ES-I3 (cell line): ENCODE results near the gene LTBP1.
"Not testable (repeated sequence)": the region's sequence is repeated elsewhere in the genome, so short reads cannot be mapped to it uniquely, and the experiment has no call there.

ENCODE experiments used
- H3K36me3 ChIP-seq: 2 replicates; pipeline ENCODE4 v1.6.1; 2013; ENCODE audit warnings: mild to moderate bottlenecking, low read length, control low read depth, moderate library complexity; ENCODE audit not compliant: insufficient read depth
- H3K4me1 ChIP-seq: 2 replicates; pipeline ENCODE4 v1.6.1; 2013; ENCODE audit warnings: mild to moderate bottlenecking, control low read depth, low read length; ENCODE audit not compliant: insufficient read depth
- H3K9ac ChIP-seq: 2 replicates; pipeline ENCODE4 v1.6.1; 2013; ENCODE audit warnings: low read depth, mild to moderate bottlenecking, low read length, moderate library complexity
- H3K9me3 ChIP-seq: 2 replicates; pipeline ENCODE4 v1.6.1; 2013; ENCODE audit warnings: mild to moderate bottlenecking, low read length, moderate library complexity; ENCODE audit not compliant: control insufficient read depth, insufficient read depth

Gene LTBP1

GRCh38 chr2:33342705-33343104, 396.0 kb downstream of the LTBP1 start:
- no peaks in the 10 kb centered on the region for H3K4me1 ChIP-seq
- no peak overlapping the region for H3K9ac ChIP-seq

GRCh38 chr2:33343387-33343895, 396.7 kb downstream of the LTBP1 start:
- Histone ChIP-seq H3K9me3 (no peaks in the 10 kb centered on the region), H3K9ac (no peak overlapping the region), H3K4me1 (no peaks in the 10 kb centered on the region), H3K36me3 (no peaks in the 10 kb centered on the region)

More at GRCh38 chr2:33342705-33343104, 396.0 kb downstream of the LTBP1 start:
- Histone ChIP-seq H3K36me3 (no peaks in the 10 kb centered on the region), H3K9me3 (no peaks in the 10 kb centered on the region)

- Histone ChIP-seq H3K4me1 (no peaks in the 10 kb centered on the region), H3K9ac (no peak overlapping the region), H3K9me3 (no peaks in the 10 kb centered on the region), H3K36me3 (no peaks in the 10 kb centered on the region)
Observed at GRCh38 chr2:33344230-33344629, 397.5 kb downstream of the LTBP1 start.

GRCh38 chr2:33347856-33348255, 401.1 kb downstream of the LTBP1 start:
- Histone ChIP-seq H3K9me3 (no peaks in the 10 kb centered on the region), H3K36me3 (no peaks in the 10 kb centered on the region), H3K9ac (no peak overlapping the region), H3K4me1 (no peaks in the 10 kb centered on the region)

GRCh38 chr2:33350632-33351031, 403.9 kb downstream of the LTBP1 start:
- Histone ChIP-seq H3K4me1 (no peaks in the 10 kb centered on the region), H3K9me3 (peaks cover 2% of the 10 kb centered on the region; the same call in 1 of the 2 replicates), H3K9ac (no peak overlapping the region), H3K36me3 (no peaks in the 10 kb centered on the region)

- no peaks in the 10 kb centered on the region for H3K4me1 ChIP-seq
- peaks cover 3% of the 10 kb centered on the region; the same call in 1 of the 2 replicates for H3K9me3 ChIP-seq
- H3K36me3 ChIP-seq = no peaks in the 10 kb centered on the region
- no peak overlapping the region for H3K9ac ChIP-seq
Observed at GRCh38 chr2:33351781-33352180, 405.0 kb downstream of the LTBP1 start.

GRCh38 chr2:33354981-33355380, 408.2 kb downstream of the LTBP1 start:
- Histone ChIP-seq H3K36me3 (no peaks in the 10 kb centered on the region), H3K9me3 (peaks cover 3% of the 10 kb centered on the region; the same call in 1 of the 2 replicates), H3K9ac (no peak overlapping the region), H3K4me1 (no peaks in the 10 kb centered on the region)

- no peaks in the 10 kb centered on the region for H3K4me1 ChIP-seq
- H3K9ac ChIP-seq = no peak overlapping the region
- H3K36me3 ChIP-seq = no peaks in the 10 kb centered on the region
- H3K9me3 ChIP-seq = peaks cover 3% of the 10 kb centered on the region; the same call in 1 of the 2 replicates
Observed at GRCh38 chr2:33358878-33359277, 412.1 kb downstream of the LTBP1 start.

- no peaks in the 10 kb centered on the region for H3K9me3 ChIP-seq
- no peaks in the 10 kb centered on the region for H3K36me3 ChIP-seq
- H3K4me1 ChIP-seq = no peaks in the 10 kb centered on the region
- H3K9ac ChIP-seq = no peak overlapping the region
Observed at GRCh38 chr2:33363325-33364298, 416.9 kb downstream of the LTBP1 start.

GRCh38 chr2:33365264-33365970, 418.7 kb downstream of the LTBP1 start:
- H3K36me3 ChIP-seq = no peaks in the 10 kb centered on the region
- H3K4me1 ChIP-seq = no peaks in the 10 kb centered on the region
- H3K9ac ChIP-seq = no peak overlapping the region
- H3K9me3 ChIP-seq = no peaks in the 10 kb centered on the region

GRCh38 chr2:33366473-33366872, 419.7 kb downstream of the LTBP1 start:
- H3K9me3 ChIP-seq = no peaks in the 10 kb centered on the region
- H3K36me3 ChIP-seq = no peaks in the 10 kb centered on the region
- no peak overlapping the region for H3K9ac ChIP-seq
- no peaks in the 10 kb centered on the region for H3K4me1 ChIP-seq

- H3K36me3 ChIP-seq = not testable (repeated sequence)
Observed at GRCh38 chr2:33368524-33368923, 421.8 kb downstream of the LTBP1 start.

GRCh38 chr2:33369191-33369590, 422.4 kb downstream of the LTBP1 start:
- H3K36me3 ChIP-seq = no peaks in the 10 kb centered on the region
- H3K9ac ChIP-seq = no peak overlapping the region
- H3K9me3 ChIP-seq = no peaks in the 10 kb centered on the region
- H3K4me1 ChIP-seq = no peaks in the 10 kb centered on the region

More at GRCh38 chr2:33368524-33368923, 421.8 kb downstream of the LTBP1 start:
- H3K9ac ChIP-seq, H3K9me3 ChIP-seq, H3K4me1 ChIP-seq: not testable (repeated sequence)

- no peaks in the 10 kb centered on the region for H3K4me1 ChIP-seq
Observed at GRCh38 chr2:33370636-33371265, 424.0 kb downstream of the LTBP1 start.

More at GRCh38 chr2:33370636-33371265, 424.0 kb downstream of the LTBP1 start:
- Histone ChIP-seq H3K36me3 (no peaks in the 10 kb centered on the region), H3K9me3 (no peaks in the 10 kb centered on the region), H3K9ac (no peak overlapping the region)
